H54 (cell line): ENCODE measurements around the gene TLCD1.
"Not testable (repeated sequence)": the region's sequence is repeated elsewhere in the genome, so short reads cannot be mapped to it uniquely, and the experiment has no call there.

Source experiments
- DNase-seq: peaks from one replicate; pipeline ENCODE4 v3.0.0; 2011; ENCODE audit warnings: low spot score, mixed read lengths; ENCODE audit not compliant: insufficient read length
- FAIRE-seq: peaks from 3 replicates; lab custom pipeline; 2011; peaks lifted over from hg19 to GRCh38; lab: Jason Lieb, UNC
- POLR2A ChIP-seq: IDR thresholded peaks from 2 replicates; pipeline ENCODE4 v1.6.1; 2011; ENCODE audit warnings: low read depth, mild to moderate bottlenecking, low read length

TLCD1 gene

GRCh38 chr17:28729950-28730330 lies 3.9 kb upstream of the TLCD1 start:
- DNase-seq (no peak), FAIRE-seq (no peak)
- TF ChIP-seq POLR2A: no peak

DNA sequence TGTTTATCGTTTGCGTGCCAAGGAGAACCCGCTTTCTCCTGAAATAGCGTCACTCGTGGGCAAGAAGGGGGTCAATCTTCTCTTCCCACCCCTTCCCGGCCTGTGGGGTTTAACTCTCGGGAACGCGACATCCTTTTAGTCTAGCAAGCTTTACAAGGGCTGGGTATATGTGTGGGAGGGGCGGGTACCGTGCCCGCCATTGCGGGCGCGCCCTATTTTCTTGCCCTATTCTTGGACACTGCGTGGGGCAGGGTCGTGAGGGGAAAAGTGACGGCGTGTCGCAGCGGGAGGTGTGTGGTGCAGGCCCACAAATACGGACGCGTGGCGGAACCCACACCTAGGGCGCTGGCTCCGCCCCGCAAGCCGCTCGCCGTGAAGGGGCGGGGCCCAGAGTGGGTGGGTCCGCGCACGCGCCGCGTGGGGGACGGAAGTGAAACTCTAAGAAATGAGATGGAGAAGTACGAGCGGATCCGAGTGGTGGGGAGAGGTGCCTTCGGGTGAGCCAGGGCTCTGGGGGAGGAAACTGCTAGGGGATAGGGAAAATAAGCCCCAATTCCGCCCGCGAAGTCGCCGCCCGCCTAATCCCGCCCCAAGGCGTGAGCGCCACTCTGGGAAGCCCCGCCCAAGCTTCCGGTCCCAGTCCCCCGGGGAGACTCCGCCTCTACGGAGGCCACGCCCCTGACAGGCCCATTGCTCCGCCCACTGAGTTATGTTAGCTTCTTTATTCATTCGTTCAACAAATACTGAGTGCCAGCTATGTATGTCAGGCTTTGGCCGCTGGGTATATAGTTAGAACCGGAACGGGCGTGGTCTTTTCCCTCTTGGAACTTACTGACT lies 2.5 kb upstream of the TLCD1 start, which contains the start of gene NEK8:
Gene NEK8, plus strand, starts transcription at position 425 of the 837 bp plus-strand sequence. Its CDS starts 26 bp downstream, at position 451.
- DNase-seq (peak; percentile 93), FAIRE-seq (no peak)
- peak; percentile 68 for TF ChIP-seq POLR2A

DNA sequence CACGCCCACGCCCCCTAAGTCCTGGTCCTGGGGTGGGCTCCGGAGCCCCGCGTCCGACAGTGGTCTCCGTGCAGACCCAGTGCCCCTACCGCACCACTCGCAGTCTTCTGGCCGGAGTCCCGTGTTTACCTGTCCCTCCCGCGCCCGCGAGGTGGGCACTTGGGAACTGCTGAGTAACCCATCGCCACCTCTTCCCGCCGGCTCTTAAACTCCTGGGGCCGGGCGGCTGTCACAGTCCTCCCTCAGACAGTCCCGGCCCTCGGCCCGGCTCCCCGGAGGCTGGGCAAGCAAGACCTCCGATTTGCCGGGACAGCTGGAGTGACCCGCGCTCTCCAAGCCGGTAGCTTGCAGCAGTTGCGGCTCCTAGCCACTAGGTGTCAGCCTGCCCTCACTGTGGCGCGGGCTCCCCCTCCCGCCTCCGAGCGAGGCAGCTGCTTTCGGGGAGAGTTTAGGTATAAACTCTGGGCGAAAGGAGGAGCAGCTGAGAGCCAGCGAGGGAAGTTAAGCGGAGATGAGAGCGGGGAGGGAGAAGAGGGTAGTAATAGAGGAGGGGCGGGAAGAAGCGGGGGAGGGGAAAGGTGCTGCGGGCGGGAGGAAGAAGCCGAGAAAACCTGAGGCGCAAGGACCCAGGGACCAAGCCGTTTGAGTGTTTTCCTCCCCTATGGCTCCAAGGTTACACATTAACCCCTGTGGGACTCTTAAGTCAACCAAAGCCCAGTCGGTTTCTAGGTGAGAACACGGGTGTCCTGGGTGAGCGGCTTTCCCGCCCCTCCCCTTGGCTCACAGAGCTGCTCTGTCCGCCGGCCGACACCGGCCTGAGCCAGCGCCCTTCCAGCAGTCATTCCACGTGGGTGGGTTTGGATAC lies 826 bp upstream of the TLCD1 start:
- TF ChIP-seq POLR2A: no peak; the same call in 1 of the 2 replicates
- FAIRE-seq: no peak
- peak; percentile 95 for DNase-seq

GRCh38 chr17:28725660-28726225 lies 290 bp downstream of the TLCD1 start:
- DNase-seq (peak; percentile 83), FAIRE-seq (no peak)

GRCh38 chr17:28725166-28725659 lies 820 bp downstream of the TLCD1 start:
- DNase-seq (no peak), FAIRE-seq (no peak)
- no peak; the same call in 1 of the 2 replicates for TF ChIP-seq POLR2A

More at GRCh38 chr17:28725660-28726225, 290 bp downstream of the TLCD1 start:
- peak; percentile 78 for TF ChIP-seq POLR2A

- DNase-seq (no peak), FAIRE-seq (no peak)
- TF ChIP-seq POLR2A: no peak
These were observed 1.4 kb downstream of the TLCD1 start for GRCh38 chr17:28724500-28725165.

GRCh38 chr17:28723836-28724499 lies 2.1 kb downstream of the TLCD1 start:
- not testable (repeated sequence) for FAIRE-seq, DNase-seq

DNA sequence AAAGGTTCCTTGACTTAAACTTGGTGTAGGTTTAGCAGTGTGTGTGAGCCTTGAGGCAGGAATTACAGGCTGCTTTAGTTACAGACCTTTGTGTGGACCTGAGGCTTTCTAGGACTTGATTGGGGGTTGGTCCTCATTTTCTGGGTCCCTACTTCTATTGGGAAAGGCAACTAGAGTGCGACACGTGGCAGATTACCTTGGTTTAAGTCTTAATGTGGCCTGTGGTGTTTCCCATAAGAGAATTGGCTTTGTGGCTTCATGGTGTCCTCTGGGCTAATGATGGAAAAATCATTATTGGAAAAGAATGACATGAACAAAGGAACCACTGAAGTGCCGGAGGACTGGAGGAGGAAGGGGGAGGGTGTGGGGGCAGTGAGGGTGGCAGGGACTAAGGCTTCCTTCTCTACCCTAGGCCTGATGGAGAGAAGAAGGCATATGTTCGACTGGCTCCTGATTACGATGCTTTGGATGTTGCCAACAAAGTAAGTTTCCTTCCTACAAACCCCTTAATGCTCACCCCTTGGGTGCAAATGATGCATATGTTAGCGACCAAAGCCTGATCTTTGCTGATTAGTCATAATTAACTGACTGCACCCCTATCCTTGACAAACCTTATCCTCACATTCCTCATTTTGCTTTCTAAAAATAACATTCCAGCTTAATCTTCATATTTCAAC lies 2.7 kb downstream of the TLCD1 start:
- no peak for DNase-seq
- FAIRE-seq: no peak
- no peak for TF ChIP-seq POLR2A

DNA sequence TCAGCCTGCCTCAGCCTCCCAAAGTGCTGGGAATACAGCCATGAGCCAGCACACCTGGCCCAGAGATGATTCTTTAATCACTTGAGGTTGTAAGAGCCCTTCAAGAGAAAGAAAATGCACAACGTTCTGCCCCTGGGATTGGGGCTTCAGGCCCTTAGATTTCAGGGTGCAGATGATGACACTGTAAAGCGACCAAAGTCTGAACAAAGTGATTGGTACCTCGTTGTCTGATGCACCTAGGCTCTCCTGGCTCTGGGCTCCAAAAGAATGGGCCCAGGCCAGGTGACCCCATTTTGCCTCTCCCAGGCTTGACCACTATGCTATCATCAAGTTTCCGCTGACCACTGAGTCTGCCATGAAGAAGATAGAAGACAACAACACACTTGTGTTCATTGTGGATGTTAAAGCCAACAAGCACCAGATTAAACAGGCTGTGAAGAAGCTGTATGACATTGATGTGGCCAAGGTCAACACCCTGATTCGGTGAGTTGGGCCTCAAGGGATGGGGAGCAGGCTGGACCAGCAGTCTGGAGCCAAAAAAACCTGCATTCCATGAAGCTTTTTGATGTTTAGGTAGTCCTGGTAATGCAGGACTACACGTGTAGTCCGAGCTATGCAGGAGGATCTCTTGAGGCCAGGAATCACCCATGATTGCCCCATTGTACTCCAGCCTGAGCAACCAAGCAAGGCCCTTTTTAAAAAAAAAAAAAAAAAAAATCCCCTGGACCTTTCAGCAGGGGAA lies 3.4 kb downstream of the TLCD1 start:
- no peak for TF ChIP-seq POLR2A
- DNase-seq: no peak

DNA sequence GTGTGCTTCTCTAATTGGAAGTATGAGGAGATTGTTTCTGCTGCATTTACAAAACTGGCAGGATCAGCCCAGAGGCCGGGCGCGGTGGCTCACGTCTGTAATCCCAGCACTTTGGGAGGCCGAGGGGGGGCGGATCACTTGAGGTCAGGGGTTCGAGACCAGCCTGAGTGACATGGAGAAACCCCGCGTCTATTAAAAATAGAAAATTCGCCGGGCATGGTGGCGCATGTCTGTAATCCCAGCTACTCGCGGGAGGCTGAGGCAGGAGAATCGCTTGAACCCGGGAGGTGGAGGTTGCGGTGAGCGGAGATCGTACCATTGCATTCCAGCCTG lies 5.1 kb downstream of the TLCD1 start:
- FAIRE-seq, DNase-seq: not testable (repeated sequence)

More for the DNA sequence above, 3.4 kb downstream of the TLCD1 start:
- FAIRE-seq: no peak

DNA sequence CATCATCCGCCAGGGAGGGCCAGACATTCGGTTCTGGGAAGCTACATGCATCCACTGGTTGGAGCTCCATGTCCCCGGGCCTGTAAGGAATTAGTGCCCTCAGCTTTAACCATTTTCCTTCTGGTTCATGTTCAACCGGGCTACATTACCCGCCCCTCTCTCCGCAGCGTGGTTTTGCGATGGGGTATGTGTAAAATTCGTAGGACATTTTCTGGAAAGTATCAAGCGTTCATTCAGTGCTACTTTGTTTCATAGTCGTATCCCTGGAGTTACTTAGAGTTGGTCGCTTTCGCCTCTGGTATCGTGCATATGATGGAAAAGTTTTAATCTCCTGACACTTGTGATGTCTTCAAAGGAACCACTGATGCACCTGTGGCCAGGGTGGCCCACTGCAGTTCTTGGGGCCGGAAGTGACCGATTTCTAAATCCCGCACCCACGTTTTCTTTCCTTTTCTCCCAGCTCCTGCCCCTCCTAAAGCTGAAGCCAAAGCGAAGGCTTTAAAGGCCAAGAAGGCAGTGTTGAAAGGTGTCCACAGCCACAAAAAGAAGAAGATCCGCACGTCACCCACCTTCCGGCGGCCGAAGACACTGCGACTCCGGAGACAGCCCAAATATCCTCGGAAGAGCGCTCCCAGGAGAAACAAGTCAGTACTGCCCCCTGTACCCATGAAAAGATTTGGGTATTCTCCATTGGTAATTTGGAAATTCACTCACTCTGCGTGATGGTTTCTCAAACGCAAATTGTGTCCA lies 5.6 kb downstream of the TLCD1 start:
- FAIRE-seq: no peak
- DNase-seq: no peak
- TF ChIP-seq POLR2A: no peak
